IMR-90 (cell line): ENCODE results near the gene FOXO3. TPM values are rescaled to one million over a fixed set of nuclear protein-coding genes. Genes with fewer than 3 reads are reported as not detected.

Experiments used
- ATAC-seq: fragments of 200-7000 bp; cut with Tn5 transposase; 2 replicates; pipeline ENCODE4 v1.9.1; 2020; ENCODE audit warnings: low read depth, mild to moderate bottlenecking, moderate library complexity
- BruUV-seq: library from RNA; stranded (reverse); fragments of 400-500 nt; replicated peaks from 2 replicates; lab custom pipeline; 2021; lab: Mats Ljungman, UMichigan
- CTCF ChIA-PET: fragments of 300-600 bp; formaldehyde crosslinking; extraction: SDS; loops from one replicate; lab custom pipeline; 2021; ENCODE audit warnings: antibody characterized with exemption; lab: Yijun Ruan, JAX
- POLR2A ChIA-PET: fragments of 300-600 bp; sonication (Branson Sonifier 250); formaldehyde crosslinking; loops from one replicate; lab custom pipeline; 2022; ENCODE audit warnings: antibody characterized with exemption; ENCODE audit not compliant: unreplicated experiment; lab: Charles Lee
- DNase-seq: peaks from one replicate; pipeline ENCODE4 v3.0.0; 2013
- H2AFZ ChIP-seq: replicated peaks from 2 replicates; pipeline ENCODE3; 2013; ENCODE audit warnings: low read length, mild to moderate bottlenecking; ENCODE audit not compliant: poor library complexity
- H2AK5ac ChIP-seq: 2 replicates; pipeline ENCODE4 v1.6.1; 2013; ENCODE audit warnings: low read depth, low read length, inconsistent platforms
- H2AK9ac ChIP-seq: replicated peaks from 2 replicates; pipeline ENCODE3; 2013; ENCODE audit warnings: mild to moderate bottlenecking, low read depth, low read length, moderate library complexity; ENCODE audit not compliant: poor library complexity
- H2BK120ac ChIP-seq: 2 replicates; pipeline ENCODE4 v1.6.1; 2013; ENCODE audit warnings: low read depth, low read length, inconsistent platforms
- H2BK15ac ChIP-seq: 3 replicates; pipeline ENCODE4 v1.6.1; 2013; ENCODE audit warnings: low read depth, low read length, inconsistent platforms
- H2BK20ac ChIP-seq: 2 replicates; pipeline ENCODE4 v1.6.1; 2013; ENCODE audit warnings: low read depth, mild to moderate bottlenecking, inconsistent platforms, low read length, moderate library complexity
- H2BK5ac ChIP-seq: 2 replicates; pipeline ENCODE4 v1.6.1; 2013; ENCODE audit warnings: mild to moderate bottlenecking, low read depth, low read length, inconsistent platforms; ENCODE audit not compliant: poor library complexity, severe bottlenecking
- H3K14ac ChIP-seq: replicated peaks from 2 replicates; pipeline ENCODE4 v1.6.1; 2013; ENCODE audit warnings: low read depth, low read length, inconsistent platforms
- H3K18ac ChIP-seq: 2 replicates; pipeline ENCODE4 v1.6.1; 2013; ENCODE audit warnings: low read depth, low read length, control low read depth
- H3K23ac ChIP-seq: 2 replicates; pipeline ENCODE4 v1.6.1; 2013; ENCODE audit warnings: low read depth, low read length, inconsistent platforms
- H3K27ac ChIP-seq: 2 replicates; pipeline ENCODE4 v1.5.1; 2013; ENCODE audit warnings: mild to moderate bottlenecking, control low read depth, low read length; ENCODE audit not compliant: insufficient read depth
- H3K27me3 ChIP-seq: 2 replicates; pipeline ENCODE4 v1.6.1; 2013; ENCODE audit warnings: low read length; ENCODE audit not compliant: control insufficient read depth, insufficient read depth
- H3K36me3 ChIP-seq: 2 replicates; pipeline ENCODE4 v1.6.1; 2013; ENCODE audit warnings: low read length, mixed read lengths; ENCODE audit not compliant: control insufficient read depth, insufficient read depth
- H3K4ac ChIP-seq: 2 replicates; pipeline ENCODE4 v1.6.1; 2013; ENCODE audit warnings: low read depth, low read length, inconsistent platforms
- H3K4me1 ChIP-seq: 2 replicates; pipeline ENCODE4 v1.6.1; 2013; ENCODE audit warnings: low read length, mixed read lengths; ENCODE audit not compliant: control insufficient read depth, insufficient read depth
- H3K4me2 ChIP-seq: 2 replicates; pipeline ENCODE4 v1.6.1; 2013; ENCODE audit warnings: low read depth, mild to moderate bottlenecking, control low read depth, low read length, moderate library complexity
- H3K4me3 ChIP-seq: 2 replicates; pipeline ENCODE4 v1.5.1; 2013; ENCODE audit warnings: low read depth, mild to moderate bottlenecking, control low read depth, low read length, moderate library complexity; ENCODE audit not compliant: insufficient read depth
- H3K56ac ChIP-seq: 2 replicates; pipeline ENCODE4 v1.6.1; 2013; ENCODE audit warnings: low read length, inconsistent platforms; ENCODE audit not compliant: insufficient read depth; ENCODE audit errors: extremely low read depth
- H3K79me1 ChIP-seq, 2 experiments: 2 replicates each; pipeline ENCODE4 v1.6.1; 2013; ENCODE audit warnings: low read length in 2 of 2, inconsistent platforms in 1 of 2, low read depth in 1 of 2
- H3K9ac ChIP-seq: 2 replicates; pipeline ENCODE4 v1.6.1; 2013; ENCODE audit warnings: low read depth, low read length, control low read depth
- H3K9me1 ChIP-seq: 2 replicates; pipeline ENCODE4 v1.6.1; 2013; ENCODE audit warnings: low read length, inconsistent platforms; ENCODE audit not compliant: insufficient read depth
- H3K9me3 ChIP-seq: 2 replicates; pipeline ENCODE4 v1.6.1; 2013; ENCODE audit warnings: low read length; ENCODE audit not compliant: control insufficient read depth, insufficient read depth
- H4K20me1 ChIP-seq: 2 replicates; pipeline ENCODE4 v1.6.1; 2013; ENCODE audit warnings: low read length, inconsistent platforms; ENCODE audit not compliant: insufficient read depth
- H4K5ac ChIP-seq: 2 replicates; pipeline ENCODE4 v1.6.1; 2013; ENCODE audit warnings: mild to moderate bottlenecking, low read depth, low read length, control low read depth
- H4K8ac ChIP-seq, 2 experiments: 2 replicates each; pipeline ENCODE4 v1.6.1; 2013; ENCODE audit warnings: low read depth in 2 of 2, low read length in 2 of 2, control low read depth in 1 of 2, inconsistent platforms in 1 of 2
- H4K91ac ChIP-seq: 2 replicates; pipeline ENCODE4 v1.6.1; 2013; ENCODE audit warnings: low read depth, low read length, inconsistent platforms; ENCODE audit not compliant: insufficient read depth
- MXI1 ChIP-seq: IDR thresholded peaks from 2 replicates; pipeline ENCODE4 v1.6.1; 2012; ENCODE audit warnings: low read depth, mild to moderate bottlenecking, low read length, moderate library complexity, borderline replicate concordance
- SMC3 ChIP-seq: fragments of 150-350 bp; IDR thresholded peaks from 2 replicates; pipeline ENCODE4 v1.6.1; 2016; ENCODE audit warnings: low read depth, mild to moderate bottlenecking, antibody characterized with exemption, low read length, moderate library complexity
- dilution Hi-C: fragments of 300-500 bp; cut with HindIII; formaldehyde crosslinking; loops from one replicate; pipeline ENCODE4 v1.14.3; 2018; ENCODE audit warnings: low sequenced_read_pairs; ENCODE audit not compliant: unreplicated experiment
- in situ Hi-C: fragments of 300-500 bp; cut with MboI; formaldehyde crosslinking; loops from 3 replicates; pipeline ENCODE4 v1.14.3; 2019; ENCODE audit warnings: low sequenced_read_pairs, inconsistent platforms, mixed read lengths
- intact Hi-C: fragments of 100-400 bp; cut with micrococcal nuclease; formaldehyde crosslinking; loops from 2 replicates; pipeline ENCODE4 v1.10.0; 2022
- polyA plus RNA-seq, 3 experiments: library from polyadenylated mRNA; depleted of rRNA; stranded (reverse); fragments of >200 nt; gene quantifications; 2 replicates each; pipeline ENCODE4 v1.2.3, GENCODE V29; 2012; ENCODE audit warnings: low replicate concordance in 1 of 3
- total RNA-seq: library from RNA; depleted of rRNA; stranded (reverse); fragments of >200 nt; gene quantifications from 2 replicates; pipeline ENCODE4 v1.2.3, GENCODE V29; 2012

The FOXO3 gene
- total and polyA plus RNA-seq, 2 of the 4 experiments (the other 2 are of a cell fraction), result 17.5 to 38.7 TPM

GRCh38 chr6:108596956-108597355, 36.2 kb downstream of the FOXO3 start:
- Histone ChIP-seq H4K8ac (no peak overlapping the region), H3K4me2 (no peak overlapping the region), H3K9me3 (no peaks in the 10 kb centered on the region), H3K27ac (no peak overlapping the region), H3K36me3 (no peaks in the 10 kb centered on the region), H2AK9ac (no peak overlapping the region), H3K27me3 (no peaks in the 10 kb centered on the region), H2BK120ac (no peak overlapping the region), H3K4me3 (no peak overlapping the region), H2AK5ac (no peak overlapping the region), H2BK5ac (no peak overlapping the region), H3K18ac (no peak overlapping the region), H4K5ac (no peak overlapping the region), H3K4me1 (peaks cover 24% of the 10 kb centered on the region), H3K56ac (no peak overlapping the region), H3K14ac (no peak overlapping the region), H2BK20ac (no peak overlapping the region), H4K91ac (no peak overlapping the region), H3K4ac (no peak overlapping the region), H3K23ac (no peak overlapping the region), H2AFZ (no peak overlapping the region), H3K79me1 (peaks cover 30 to 73% of the 10 kb centered on the region in 2 experiments), H2BK15ac (0 out of 3 replicates have a peak overlapping the region, but pooled peaks have one; percentile 2), H3K9me1 (peaks cover 26% of the 10 kb centered on the region), H3K9ac (no peak overlapping the region), H4K20me1 (peaks cover 78% of the 10 kb centered on the region)
- intact Hi-C loops, result no loop called here
- TF ChIP-seq SMC3, result no peak
- no peak for TF ChIP-seq MXI1
- dilution Hi-C loops, result no loop called here
- no peak for DNase-seq
- in situ Hi-C loops, result no loop called here
- no TSS peak for BruUV-seq
- CTCF ChIA-PET, result interaction anchor here (0.6 to 2.3 kb wide), 3 partner anchors 9 to 29 kb away, joined by 4 to 9 read pairs (median 7); no protein-coding TSS in a partner anchor
- ATAC-seq, result no peak; the same call in 1 of the 2 replicates
- POLR2A ChIA-PET, result interaction anchor here (0.6 kb wide), 1 partner anchor 17 kb away, joined by 5 read pairs; no protein-coding TSS in a partner anchor
